DND-41 (cell line): Measurements from ENCODE around the gene AGL.

Experiments
- EZH2 ChIP-seq: IDR thresholded peaks from 3 replicates; pipeline ENCODE4 v1.6.1; 2012; ENCODE audit warnings: borderline replicate concordance, low read depth, mild to moderate bottlenecking, moderate library complexity, low read length, inconsistent platforms; ENCODE audit not compliant: severe bottlenecking
- TF ChIP-seq, protein P1 (sequence below): IDR thresholded peaks from 2 replicates; pipeline ENCODE4 v1.5.1; 2012; ENCODE audit warnings: borderline replicate concordance, low read length, moderate library complexity, mild to moderate bottlenecking; ENCODE audit not compliant: poor library complexity, severe bottlenecking; ENCODE audit errors: extremely low read depth

DNA sequence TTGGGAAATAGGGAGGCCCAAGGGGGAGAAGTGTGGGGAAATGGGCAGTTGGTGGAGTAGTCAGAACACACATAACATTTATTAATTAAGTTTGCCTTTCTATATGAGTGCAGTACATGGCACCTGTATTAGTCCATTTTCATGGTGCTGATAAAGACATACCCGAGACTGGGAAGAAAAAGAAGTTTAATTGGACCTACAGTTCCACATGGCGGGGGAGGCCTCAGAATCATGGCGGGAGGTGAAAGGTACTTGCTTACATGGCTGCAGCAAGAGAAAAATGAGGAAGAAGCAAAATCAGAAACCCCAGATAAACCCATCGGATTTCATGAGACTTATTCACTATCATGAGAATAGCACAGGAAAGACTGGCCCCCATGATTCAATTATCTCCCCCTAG is 118.1 kb downstream of the AGL start:
- TF ChIP-seq, protein P1, sequence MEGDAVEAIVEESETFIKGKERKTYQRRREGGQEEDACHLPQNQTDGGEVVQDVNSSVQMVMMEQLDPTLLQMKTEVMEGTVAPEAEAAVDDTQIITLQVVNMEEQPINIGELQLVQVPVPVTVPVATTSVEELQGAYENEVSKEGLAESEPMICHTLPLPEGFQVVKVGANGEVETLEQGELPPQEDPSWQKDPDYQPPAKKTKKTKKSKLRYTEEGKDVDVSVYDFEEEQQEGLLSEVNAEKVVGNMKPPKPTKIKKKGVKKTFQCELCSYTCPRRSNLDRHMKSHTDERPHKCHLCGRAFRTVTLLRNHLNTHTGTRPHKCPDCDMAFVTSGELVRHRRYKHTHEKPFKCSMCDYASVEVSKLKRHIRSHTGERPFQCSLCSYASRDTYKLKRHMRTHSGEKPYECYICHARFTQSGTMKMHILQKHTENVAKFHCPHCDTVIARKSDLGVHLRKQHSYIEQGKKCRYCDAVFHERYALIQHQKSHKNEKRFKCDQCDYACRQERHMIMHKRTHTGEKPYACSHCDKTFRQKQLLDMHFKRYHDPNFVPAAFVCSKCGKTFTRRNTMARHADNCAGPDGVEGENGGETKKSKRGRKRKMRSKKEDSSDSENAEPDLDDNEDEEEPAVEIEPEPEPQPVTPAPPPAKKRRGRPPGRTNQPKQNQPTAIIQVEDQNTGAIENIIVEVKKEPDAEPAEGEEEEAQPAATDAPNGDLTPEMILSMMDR = no peak
- TF ChIP-seq EZH2 = no peak
